ENCODE data around the gene NEDD4L. TPM values are rescaled to one million over a fixed set of nuclear protein-coding genes. Genes with fewer than 3 reads are reported as not detected.

The NEDD4L gene
- polyA plus RNA-seq, 1 of the 3 experiments (the other 2 are of a cell fraction), result 13.2 TPM

DNA sequence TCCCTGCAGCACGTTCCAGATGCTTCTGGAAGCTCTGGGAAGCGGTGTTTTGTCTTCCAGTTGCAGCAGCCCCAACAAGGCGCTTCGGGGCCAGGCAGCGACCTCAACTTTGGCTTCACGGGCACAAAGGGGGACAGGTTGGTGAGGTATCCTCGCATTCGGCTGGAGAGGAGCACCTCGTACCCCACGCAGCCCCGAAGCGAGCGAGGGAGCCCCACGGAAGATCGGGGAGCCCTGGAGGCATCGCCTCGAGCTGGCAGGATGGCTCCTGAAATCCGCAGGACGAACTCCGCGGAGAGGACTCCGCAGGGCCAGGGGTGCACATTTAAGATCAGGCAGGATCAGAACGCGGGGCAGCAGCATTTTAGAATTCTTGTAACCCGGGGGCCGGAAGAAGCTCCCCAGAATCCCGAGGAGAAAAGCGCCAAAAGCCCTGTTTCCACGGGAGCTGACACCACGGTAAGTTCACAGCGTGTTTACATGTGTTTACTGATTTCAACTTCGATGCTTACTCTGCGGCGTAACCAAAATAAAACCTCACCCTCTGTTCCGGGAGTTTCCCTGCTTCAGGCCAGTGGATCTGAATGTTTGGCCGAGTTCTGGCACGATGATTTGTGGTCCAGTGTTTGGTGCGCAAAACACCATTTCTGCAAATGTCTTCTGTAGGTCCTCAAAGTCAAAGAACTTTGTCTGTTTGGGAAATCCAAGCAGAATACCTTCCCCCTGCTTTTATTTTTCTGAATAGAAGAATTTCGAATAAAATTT lies 212.5 kb downstream of the NEDD4L start:
- no peak for TF ChIP-seq RCOR1 (IDR thresholded peaks at IDR 0.05; ENCODE audit: low read length)
- TF ChIP-seq RXRA (IDR thresholded peaks at IDR 0.05; ENCODE audit: borderline replicate concordance, low read depth), result no peak
- no peaks in the 10 kb centered on the region for H3K79me2 ChIP-seq (ENCODE audit: insufficient read depth)
- no peak overlapping the region for H3K27ac ChIP-seq (ENCODE audit: low read depth in 2 of 2, low read length in 1 of 2)
- H3K36me3 ChIP-seq (replicated peaks in 1 of 2; ENCODE audit: control insufficient read depth in 1 of 2, insufficient read depth in 2 of 2, low read length in 1 of 2), result peaks cover 0 to 2% of the 10 kb centered on the region in 2 experiments
- H3K4me2 ChIP-seq, result no peak overlapping the region
- H3K9ac ChIP-seq, result no peak overlapping the region
- no peaks in the 10 kb centered on the region for H3F3A ChIP-seq (replicated peaks; ENCODE audit: insufficient read depth)
- H3K9me3 ChIP-seq, result no peaks in the 10 kb centered on the region
- 93% methylated on average over 29 of the region's 39 CpGs for WGBS (ENCODE audit: low lambda C conversion rate)
- H3K27me3 ChIP-seq (ENCODE audit: insufficient read depth), result no peaks in the 10 kb centered on the region
- no peak for DNase-seq
- no peaks in the 10 kb centered on the region for H3K9me2 ChIP-seq
- no peaks in the 10 kb centered on the region for H3K4me1 ChIP-seq (ENCODE audit: control insufficient read depth in 1 of 2, insufficient read depth in 2 of 2, low read depth in 1 of 2, low read length in 1 of 2)
- no peaks in the 10 kb centered on the region for H4K20me1 ChIP-seq (ENCODE audit: insufficient read depth)
- POLR2A ChIA-PET, result interaction anchor here (1.0 kb wide), 1 partner anchor 11 kb away, joined by 3 read pairs; no protein-coding TSS in a partner anchor
- CTCF ChIA-PET, result no interaction called here
- H3K4me3 ChIP-seq (ENCODE audit: low read depth in 2 of 2, low read length in 1 of 2), result no peak overlapping the region
- H2AFZ ChIP-seq (ENCODE audit: low read depth), result no peak overlapping the region

DNA sequence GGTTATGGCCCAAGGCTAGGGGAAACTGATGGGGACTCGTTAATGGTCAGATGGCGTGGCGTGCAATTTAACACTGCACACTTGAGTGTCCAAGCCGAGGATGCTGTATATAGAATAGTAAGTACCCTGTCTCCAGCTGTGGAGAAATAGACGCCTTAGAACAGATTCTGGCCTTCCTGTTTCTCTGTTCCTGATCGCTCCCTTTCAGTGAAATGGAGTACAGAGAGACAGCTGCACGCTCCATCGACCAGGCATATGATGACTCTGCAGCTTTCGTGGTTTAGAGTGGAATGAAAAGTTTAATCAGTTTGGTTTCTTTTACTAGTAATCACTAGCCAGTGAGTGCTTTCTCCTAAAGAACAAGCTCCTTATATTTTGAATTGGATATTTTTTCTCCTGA lies 213.4 kb downstream of the NEDD4L start:
- Histone ChIP-seq H3K27me3 (ENCODE audit: insufficient read depth) (no peaks in the 10 kb centered on the region), H3K9ac (no peak overlapping the region), H3K4me3 (ENCODE audit: low read depth in 2 of 2, low read length in 1 of 2) (no peak overlapping the region), H3K9me2 (no peaks in the 10 kb centered on the region), H3F3A (replicated peaks; ENCODE audit: insufficient read depth) (no peaks in the 10 kb centered on the region), H3K27ac (ENCODE audit: low read depth in 2 of 2, low read length in 1 of 2) (no peak overlapping the region), H3K4me2 (no peak overlapping the region), H3K9me3 (no peaks in the 10 kb centered on the region), H3K79me2 (ENCODE audit: insufficient read depth) (no peaks in the 10 kb centered on the region), H3K36me3 (replicated peaks in 1 of 2; ENCODE audit: control insufficient read depth in 1 of 2, insufficient read depth in 2 of 2, low read length in 1 of 2) (peaks cover 0 to 2% of the 10 kb centered on the region in 2 experiments), H3K4me1 (ENCODE audit: control insufficient read depth in 1 of 2, insufficient read depth in 2 of 2, low read depth in 1 of 2, low read length in 1 of 2) (no peaks in the 10 kb centered on the region), H4K20me1 (ENCODE audit: insufficient read depth) (no peaks in the 10 kb centered on the region), H2AFZ (ENCODE audit: low read depth) (no peak overlapping the region)
- WGBS (ENCODE audit: low lambda C conversion rate), result 96% methylated on average over 9 of the region's 9 CpGs
- TF ChIP-seq MXI1 (IDR thresholded peaks at IDR 0.05; ENCODE audit: low read depth, low read length) (no peak), MEF2A (IDR thresholded peaks at IDR 0.05; ENCODE audit: borderline replicate concordance, low read depth) (no peak), YY1 (IDR thresholded peaks at IDR 0.05; ENCODE audit: low read depth) (no peak), FOXM1 (IDR thresholded peaks at IDR 0.05; ENCODE audit: low read depth) (no peak)
- ChIA-PET CTCF (no interaction called here), POLR2A (interaction anchor here (1.0 kb wide), 1 partner anchor 10 kb away, joined by 3 read pairs; no protein-coding TSS in a partner anchor)
- DNase-seq, result no peak

DNA sequence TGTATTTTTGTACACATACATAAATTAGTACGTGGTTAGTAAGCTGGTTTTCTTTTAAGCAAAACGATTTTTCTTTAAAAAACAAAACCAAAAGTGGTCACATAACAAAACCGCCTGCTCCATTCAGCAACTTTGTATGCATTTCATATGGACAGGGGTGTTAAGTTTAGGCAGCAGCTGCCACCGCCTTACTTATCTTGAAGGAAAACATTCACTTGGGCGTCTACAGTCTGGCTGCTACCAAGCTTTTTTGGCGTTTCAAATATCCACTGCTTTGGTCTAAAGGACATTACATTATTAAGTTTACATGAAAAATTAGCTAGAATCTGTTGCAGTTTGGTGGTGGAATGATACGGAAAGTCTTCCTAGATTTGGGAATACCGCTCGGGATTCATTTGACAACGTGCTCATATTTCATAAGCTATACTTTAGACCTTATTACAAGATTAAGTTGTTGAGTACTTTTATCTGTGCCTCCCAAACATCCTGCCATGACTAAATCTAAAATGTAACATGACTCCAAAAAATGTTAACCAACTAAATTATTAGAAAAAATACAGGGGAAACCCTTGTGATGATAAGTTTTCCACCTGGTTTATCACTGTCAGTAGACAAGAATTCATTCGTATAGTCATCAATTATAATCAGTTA lies 214.8 kb downstream of the NEDD4L start:
- H3K9me3 ChIP-seq, result no peaks in the 10 kb centered on the region
- H2AFZ ChIP-seq (ENCODE audit: low read depth), result no peak overlapping the region
- H3K36me3 ChIP-seq (replicated peaks in 1 of 2; ENCODE audit: control insufficient read depth in 1 of 2, insufficient read depth in 2 of 2, low read length in 1 of 2), result peaks cover 0 to 2% of the 10 kb centered on the region in 2 experiments
- H3K4me3 ChIP-seq (ENCODE audit: low read depth in 2 of 2, low read length in 1 of 2), result no peak overlapping the region
- DNase-seq, result no peak
- no peak overlapping the region for H3K9ac ChIP-seq
- H3K4me2 ChIP-seq, result no peak overlapping the region
- no peaks in the 10 kb centered on the region for H3K79me2 ChIP-seq (ENCODE audit: insufficient read depth)
- no peaks in the 10 kb centered on the region for H3F3A ChIP-seq (replicated peaks; ENCODE audit: insufficient read depth)
- TF ChIP-seq, protein P1, sequence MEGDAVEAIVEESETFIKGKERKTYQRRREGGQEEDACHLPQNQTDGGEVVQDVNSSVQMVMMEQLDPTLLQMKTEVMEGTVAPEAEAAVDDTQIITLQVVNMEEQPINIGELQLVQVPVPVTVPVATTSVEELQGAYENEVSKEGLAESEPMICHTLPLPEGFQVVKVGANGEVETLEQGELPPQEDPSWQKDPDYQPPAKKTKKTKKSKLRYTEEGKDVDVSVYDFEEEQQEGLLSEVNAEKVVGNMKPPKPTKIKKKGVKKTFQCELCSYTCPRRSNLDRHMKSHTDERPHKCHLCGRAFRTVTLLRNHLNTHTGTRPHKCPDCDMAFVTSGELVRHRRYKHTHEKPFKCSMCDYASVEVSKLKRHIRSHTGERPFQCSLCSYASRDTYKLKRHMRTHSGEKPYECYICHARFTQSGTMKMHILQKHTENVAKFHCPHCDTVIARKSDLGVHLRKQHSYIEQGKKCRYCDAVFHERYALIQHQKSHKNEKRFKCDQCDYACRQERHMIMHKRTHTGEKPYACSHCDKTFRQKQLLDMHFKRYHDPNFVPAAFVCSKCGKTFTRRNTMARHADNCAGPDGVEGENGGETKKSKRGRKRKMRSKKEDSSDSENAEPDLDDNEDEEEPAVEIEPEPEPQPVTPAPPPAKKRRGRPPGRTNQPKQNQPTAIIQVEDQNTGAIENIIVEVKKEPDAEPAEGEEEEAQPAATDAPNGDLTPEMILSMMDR (IDR thresholded peaks at IDR 0.05), result no peak
- TF ChIP-seq NRF1 (IDR thresholded peaks at IDR 0.05; ENCODE audit: low read depth, low read length) (no peak), NFIC (IDR thresholded peaks at IDR 0.05; ENCODE audit: borderline replicate concordance) (no peak), YY1 (IDR thresholded peaks at IDR 0.05; ENCODE audit: low read depth) (no peak), GATA2 (CRISPR knock-in tag; IDR thresholded peaks at IDR 0.05) (no peak), EP300 (IDR thresholded peaks at IDR 0.05; ENCODE audit: borderline replicate concordance in 1 of 2, low read depth in 1 of 2, low read length in 1 of 2) (no peak), FOXJ3 (CRISPR knock-in tag; IDR thresholded peaks at IDR 0.05) (no peak), RAD21 (IDR thresholded peaks at IDR 0.05; ENCODE audit: low read length) (no peak), MXI1 (IDR thresholded peaks at IDR 0.05; ENCODE audit: low read depth, low read length) (no peak), FOXM1 (IDR thresholded peaks at IDR 0.05; ENCODE audit: low read depth) (no peak)
- TF ChIP-seq, protein P2, sequence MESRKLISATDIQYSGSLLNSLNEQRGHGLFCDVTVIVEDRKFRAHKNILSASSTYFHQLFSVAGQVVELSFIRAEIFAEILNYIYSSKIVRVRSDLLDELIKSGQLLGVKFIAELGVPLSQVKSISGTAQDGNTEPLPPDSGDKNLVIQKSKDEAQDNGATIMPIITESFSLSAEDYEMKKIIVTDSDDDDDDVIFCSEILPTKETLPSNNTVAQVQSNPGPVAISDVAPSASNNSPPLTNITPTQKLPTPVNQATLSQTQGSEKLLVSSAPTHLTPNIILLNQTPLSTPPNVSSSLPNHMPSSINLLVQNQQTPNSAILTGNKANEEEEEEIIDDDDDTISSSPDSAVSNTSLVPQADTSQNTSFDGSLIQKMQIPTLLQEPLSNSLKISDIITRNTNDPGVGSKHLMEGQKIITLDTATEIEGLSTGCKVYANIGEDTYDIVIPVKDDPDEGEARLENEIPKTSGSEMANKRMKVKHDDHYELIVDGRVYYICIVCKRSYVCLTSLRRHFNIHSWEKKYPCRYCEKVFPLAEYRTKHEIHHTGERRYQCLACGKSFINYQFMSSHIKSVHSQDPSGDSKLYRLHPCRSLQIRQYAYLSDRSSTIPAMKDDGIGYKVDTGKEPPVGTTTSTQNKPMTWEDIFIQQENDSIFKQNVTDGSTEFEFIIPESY (IDR thresholded peaks at IDR 0.05; ENCODE audit: borderline replicate concordance, low read depth), result no peak
- no peaks in the 10 kb centered on the region for H3K27me3 ChIP-seq (ENCODE audit: insufficient read depth)
- peaks cover 0 to 7% of the 10 kb centered on the region in 2 experiments; a peak in 2 of 4 replicates for H3K4me1 ChIP-seq (ENCODE audit: control insufficient read depth in 1 of 2, insufficient read depth in 2 of 2, low read depth in 1 of 2, low read length in 1 of 2)
- no peaks in the 10 kb centered on the region for H4K20me1 ChIP-seq (ENCODE audit: insufficient read depth)
- ChIA-PET CTCF (interaction anchor here (0.9 to 2.2 kb wide), 2 partner anchors 9 to 78 kb away, joined by 3 to 7 read pairs; no protein-coding TSS in a partner anchor), POLR2A (no interaction called here)
- WGBS (ENCODE audit: low lambda C conversion rate), result 93% methylated on average over 11 of the region's 11 CpGs
- no peaks in the 10 kb centered on the region for H3K9me2 ChIP-seq
- H3K27ac ChIP-seq (ENCODE audit: low read depth in 2 of 2, low read length in 1 of 2), result no peak overlapping the region

Data from SK-N-SH (cell line).